K562 (cell line): ENCODE measurements around the gene NFIL3.

Experiments used
- BRCA1 ChIP-seq, 2 experiments: fragments of 450-650 bp in 1 of 2; sonication (generic) in 1 of 2; formaldehyde crosslinking in 1 of 2; IDR thresholded peaks; 2 replicates each; pipeline versions ENCODE4 v1.5.0 to v1.6.1; 2017 to 2020; ENCODE audit warnings: mild to moderate bottlenecking in 1 of 2, missing genetic modification reagents in 1 of 2
- CTCF ChIP-seq, 3 experiments: IDR thresholded peaks in 2 of 3; conservative IDR thresholded peaks in 1 of 3; 2 replicates each; pipeline ENCODE4 v1.5.1; 2011 to 2012; ENCODE audit warnings: low read length in 3 of 3, mild to moderate bottlenecking in 3 of 3, control low read depth in 2 of 3, improper control_type of control experiment in 1 of 3, inconsistent platforms in 1 of 3, low read depth in 1 of 3, mixed read lengths in 1 of 3, moderate library complexity in 1 of 3; ENCODE audit not compliant: insufficient read depth in 2 of 3
- FOXK2 ChIP-seq, 2 experiments: fragments of 450-650 bp; IDR thresholded peaks in 1 of 2; conservative IDR thresholded peaks in 1 of 2; 2 replicates each; pipeline ENCODE4 v1.6.1; 2016; ENCODE audit warnings: low read depth in 2 of 2, mild to moderate bottlenecking in 1 of 2
- PHF8 ChIP-seq: fragments of 200-600 bp; sonication (generic); IDR thresholded peaks from 2 replicates; pipeline ENCODE4 v1.6.1; 2012; ENCODE audit warnings: mixed run types, mild to moderate bottlenecking, inconsistent platforms, low read length, moderate library complexity, borderline replicate concordance
- RAD21 ChIP-seq, 2 experiments: fragments of 250-450 bp in 1 of 2; fragments of 450-650 bp in 1 of 2; sonication (Bioruptor Pico) in 1 of 2; formaldehyde crosslinking in 1 of 2; IDR thresholded peaks in 1 of 2; conservative IDR thresholded peaks in 1 of 2; 2 replicates each; pipeline versions ENCODE4 v1.4.0 to v1.8.0; 2020 to 2022; ENCODE audit warnings: mild to moderate bottlenecking in 2 of 2, moderate library complexity in 1 of 2
- YY1 ChIP-seq, 3 experiments: IDR thresholded peaks; 2 replicates each; pipeline ENCODE4 v1.6.1; 2011; ENCODE audit warnings: low read length in 2 of 3, mild to moderate bottlenecking in 2 of 3, moderate library complexity in 2 of 3, borderline replicate concordance in 1 of 3, control low read depth in 1 of 3, low read depth in 1 of 3; ENCODE audit not compliant: insufficient read depth in 3 of 3, insufficient replicate concordance in 2 of 3, control insufficient read depth in 1 of 3, insufficient read length in 1 of 3; ENCODE audit errors: extremely low read depth in 1 of 3

GRCh38 chr9:91436841-91437240, 13.2 kb upstream of the NFIL3 start:
- TF ChIP-seq PHF8 (no peak), FOXK2 (conservative IDR thresholded peaks at IDR 0.05 in 1 of 2, IDR thresholded peaks at IDR 0.05 in 1 of 2; ENCODE audit: low read depth in 2 of 2) (no peak), CTCF (IDR thresholded peaks at IDR 0.05 in 2 of 3, conservative IDR thresholded peaks at IDR 0.05 in 1 of 3; ENCODE audit: insufficient read depth in 2 of 3, low read depth in 1 of 3, low read length in 3 of 3) (no peak), YY1 (IDR thresholded peaks at IDR 0.05; ENCODE audit: borderline replicate concordance in 1 of 3, control insufficient read depth in 1 of 3, extremely low read depth in 1 of 3, insufficient read depth in 3 of 3, insufficient read length in 1 of 3, insufficient replicate concordance in 2 of 3, low read depth in 1 of 3, low read length in 2 of 3) (no peak), BRCA1 (IDR thresholded peaks at IDR 0.05) (no peak), BRCA1 (CRISPR knock-in tag; IDR thresholded peaks at IDR 0.05) (no peak), RAD21 (CRISPR knock-in tag; conservative IDR thresholded peaks at IDR 0.05 in 1 of 2, IDR thresholded peaks at IDR 0.05 in 1 of 2) (no peak)
